GM23338 (cell line): ENCODE results near the gene FRA10AC1. TPM values are rescaled to one million over a fixed set of nuclear protein-coding genes. Genes with fewer than 3 reads are reported as not detected.

Experiments
- ATAC-seq: fragments of 200-7000 bp; cut with Tn5 transposase; 3 replicates; pipeline ENCODE4 v1.9.1; 2020
- DNase-seq: peaks from one replicate; pipeline ENCODE4 v3.0.0-alpha.2; 2015; ENCODE audit warnings: low spot score
- H2AFZ ChIP-seq: fragments of 200-600 bp; sonication (generic); 2 replicates; pipeline ENCODE4 v1.8.0; 2016; ENCODE audit warnings: antibody characterized with exemption, mild to moderate bottlenecking, moderate library complexity
- H3F3A ChIP-seq: fragments of 200-600 bp; sonication (generic); replicated peaks from 2 replicates; pipeline ENCODE4 v1.8.0; 2017; ENCODE audit warnings: antibody characterized with exemption, mixed run types, low read depth
- H3K27ac ChIP-seq: fragments of 200-600 bp; sonication (generic); 2 replicates; pipeline ENCODE4 v1.6.1; 2016; ENCODE audit warnings: low read depth
- H3K27me3 ChIP-seq: fragments of 200-600 bp; sonication (generic); 2 replicates; pipeline ENCODE4 v1.8.0; 2016; ENCODE audit warnings: mild to moderate bottlenecking, mixed run types, moderate library complexity; ENCODE audit not compliant: insufficient read depth
- H3K36me3 ChIP-seq: fragments of 200-600 bp; sonication (generic); 2 replicates; pipeline ENCODE4 v1.8.0; 2016; ENCODE audit warnings: mild to moderate bottlenecking; ENCODE audit not compliant: insufficient read depth
- H3K4me1 ChIP-seq: fragments of 200-600 bp; sonication (generic); 2 replicates; pipeline ENCODE4 v1.8.0; 2016; ENCODE audit warnings: mild to moderate bottlenecking, moderate library complexity; ENCODE audit not compliant: insufficient read depth
- H3K4me2 ChIP-seq: fragments of 200-600 bp; sonication (generic); 2 replicates; pipeline ENCODE4 v1.7.1; 2017; ENCODE audit warnings: mixed run types
- H3K4me3 ChIP-seq: fragments of 200-600 bp; sonication (generic); 2 replicates; pipeline ENCODE4 v1.6.1; 2016; ENCODE audit warnings: mixed run types
- H3K79me2 ChIP-seq: fragments of 200-600 bp; sonication (generic); replicated peaks from 2 replicates; pipeline ENCODE4 v1.8.0; 2017; ENCODE audit warnings: mild to moderate bottlenecking; ENCODE audit not compliant: insufficient read depth
- H3K9me2 ChIP-seq: fragments of 200-600 bp; sonication (generic); 2 replicates; pipeline ENCODE4 v1.8.0; 2017; ENCODE audit not compliant: insufficient read depth
- H4K20me1 ChIP-seq: fragments of 200-600 bp; sonication (generic); replicated peaks from 2 replicates; pipeline ENCODE4 v1.8.0; 2017; ENCODE audit warnings: mild to moderate bottlenecking; ENCODE audit not compliant: insufficient read depth
- H3K27ac Mint-ChIP-seq: 2 replicates; pipeline ENCODE4 v1.8.0; 2020; ENCODE audit warnings: inconsistent platforms, mild to moderate bottlenecking, moderate library complexity, mixed read lengths
- H3K27me3 Mint-ChIP-seq: 3 replicates; pipeline ENCODE4 v1.8.0; 2022; ENCODE audit warnings: low read depth, mild to moderate bottlenecking, moderate library complexity, mixed read lengths, inconsistent platforms; ENCODE audit not compliant: insufficient read depth, poor library complexity
- H3K36me3 Mint-ChIP-seq: 3 replicates; pipeline ENCODE4 v1.8.0; 2021; ENCODE audit warnings: low read depth, mild to moderate bottlenecking, inconsistent platforms, moderate library complexity, mixed read lengths
- H3K4me1 Mint-ChIP-seq: 3 replicates; pipeline ENCODE4 v1.8.0; 2020; ENCODE audit warnings: mild to moderate bottlenecking, inconsistent platforms, mixed read lengths
- H3K4me3 Mint-ChIP-seq: 3 replicates; pipeline ENCODE4 v1.8.0; 2021; ENCODE audit warnings: moderate library complexity, mild to moderate bottlenecking, inconsistent platforms, mixed read lengths
- H3K9me3 Mint-ChIP-seq: 3 replicates; pipeline ENCODE4 v1.8.0; 2020; ENCODE audit warnings: moderate library complexity, mild to moderate bottlenecking, inconsistent platforms, mixed read lengths
- EZH2phosphoT487 ChIP-seq: fragments of 200-600 bp; sonication (generic); IDR thresholded peaks from one replicate; pipeline ENCODE4 v1.8.1; 2018; ENCODE audit warnings: antibody characterized with exemption; ENCODE audit not compliant: unreplicated experiment
- POLR2AphosphoS5 ChIP-seq: IDR thresholded peaks from 2 replicates; pipeline ENCODE4 v1.6.1; 2016; ENCODE audit warnings: antibody characterized with exemption, low read depth
- STAT1 ChIP-seq: IDR thresholded peaks from one replicate; pipeline ENCODE4 v1.6.1; 2016; ENCODE audit warnings: antibody characterized with exemption; ENCODE audit not compliant: unreplicated experiment
- ZNF114 ChIP-seq: fragments of 250-450 bp; sonication (Bioruptor Pico); IDR thresholded peaks from 2 replicates; pipeline ENCODE4 v1.5.0; 2020; ENCODE audit warnings: mild to moderate bottlenecking, moderate library complexity
- polyA plus RNA-seq: library from polyadenylated mRNA; unstranded; fragments of >200 nt; fragmentation: Nextera tagmentation; extraction: Ambion mirVana; gene quantifications from 2 replicates; pipeline ENCODE4 v1.2.1, GENCODE V29; 2016
- total RNA-seq: library from RNA; depleted of rRNA; stranded (reverse); fragments of >200 nt; shearing (Covaris generic); gene quantifications from 2 replicates; pipeline ENCODE4 v1.2.3, GENCODE V29; 2014
- TF ChIP-seq, protein P1 (sequence below): fragments of 250-450 bp; sonication (Bioruptor Pico); IDR thresholded peaks from 2 replicates; pipeline ENCODE4 v1.5.0; 2020; ENCODE audit warnings: mild to moderate bottlenecking, moderate library complexity
- TF ChIP-seq, protein P2 (sequence below), 2 experiments: fragments of 200-600 bp in 1 of 2; sonication (generic) in 1 of 2; conservative IDR thresholded peaks; 2 replicates each; pipeline versions ENCODE4 v1.5.1 to v1.6.1; 2016 to 2017; ENCODE audit warnings: antibody characterized with exemption in 2 of 2, low read depth in 2 of 2, mild to moderate bottlenecking in 2 of 2, moderate library complexity in 1 of 2
- TF ChIP-seq, protein P3 (sequence below): IDR thresholded peaks from 2 replicates; pipeline ENCODE4 v1.6.1; 2016; ENCODE audit warnings: antibody characterized with exemption

Gene FRA10AC1
- total and polyA plus RNA-seq, 2 experiments from 2014 or later = 35.4 to 51.5 TPM

DNA sequence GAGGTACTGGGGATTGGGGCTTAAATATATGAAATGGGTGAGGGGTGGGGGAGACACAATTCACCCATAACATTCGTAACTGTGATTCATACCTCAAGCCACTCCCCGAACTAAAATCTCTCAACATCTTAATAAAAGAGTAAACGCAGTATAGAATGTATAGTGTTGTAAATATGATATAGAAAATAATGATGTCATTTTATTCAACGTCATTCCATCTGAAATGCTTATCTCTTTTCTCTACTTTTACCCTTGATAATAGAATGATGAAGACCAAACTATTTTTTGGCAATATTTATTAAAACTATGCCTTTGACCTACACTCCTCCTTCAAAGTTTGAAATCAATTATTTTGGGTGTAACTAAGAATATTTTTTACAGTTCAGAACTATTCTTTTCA lies 36.4 kb downstream of the FRA10AC1 start (continued):
- TF ChIP-seq, protein P1, sequence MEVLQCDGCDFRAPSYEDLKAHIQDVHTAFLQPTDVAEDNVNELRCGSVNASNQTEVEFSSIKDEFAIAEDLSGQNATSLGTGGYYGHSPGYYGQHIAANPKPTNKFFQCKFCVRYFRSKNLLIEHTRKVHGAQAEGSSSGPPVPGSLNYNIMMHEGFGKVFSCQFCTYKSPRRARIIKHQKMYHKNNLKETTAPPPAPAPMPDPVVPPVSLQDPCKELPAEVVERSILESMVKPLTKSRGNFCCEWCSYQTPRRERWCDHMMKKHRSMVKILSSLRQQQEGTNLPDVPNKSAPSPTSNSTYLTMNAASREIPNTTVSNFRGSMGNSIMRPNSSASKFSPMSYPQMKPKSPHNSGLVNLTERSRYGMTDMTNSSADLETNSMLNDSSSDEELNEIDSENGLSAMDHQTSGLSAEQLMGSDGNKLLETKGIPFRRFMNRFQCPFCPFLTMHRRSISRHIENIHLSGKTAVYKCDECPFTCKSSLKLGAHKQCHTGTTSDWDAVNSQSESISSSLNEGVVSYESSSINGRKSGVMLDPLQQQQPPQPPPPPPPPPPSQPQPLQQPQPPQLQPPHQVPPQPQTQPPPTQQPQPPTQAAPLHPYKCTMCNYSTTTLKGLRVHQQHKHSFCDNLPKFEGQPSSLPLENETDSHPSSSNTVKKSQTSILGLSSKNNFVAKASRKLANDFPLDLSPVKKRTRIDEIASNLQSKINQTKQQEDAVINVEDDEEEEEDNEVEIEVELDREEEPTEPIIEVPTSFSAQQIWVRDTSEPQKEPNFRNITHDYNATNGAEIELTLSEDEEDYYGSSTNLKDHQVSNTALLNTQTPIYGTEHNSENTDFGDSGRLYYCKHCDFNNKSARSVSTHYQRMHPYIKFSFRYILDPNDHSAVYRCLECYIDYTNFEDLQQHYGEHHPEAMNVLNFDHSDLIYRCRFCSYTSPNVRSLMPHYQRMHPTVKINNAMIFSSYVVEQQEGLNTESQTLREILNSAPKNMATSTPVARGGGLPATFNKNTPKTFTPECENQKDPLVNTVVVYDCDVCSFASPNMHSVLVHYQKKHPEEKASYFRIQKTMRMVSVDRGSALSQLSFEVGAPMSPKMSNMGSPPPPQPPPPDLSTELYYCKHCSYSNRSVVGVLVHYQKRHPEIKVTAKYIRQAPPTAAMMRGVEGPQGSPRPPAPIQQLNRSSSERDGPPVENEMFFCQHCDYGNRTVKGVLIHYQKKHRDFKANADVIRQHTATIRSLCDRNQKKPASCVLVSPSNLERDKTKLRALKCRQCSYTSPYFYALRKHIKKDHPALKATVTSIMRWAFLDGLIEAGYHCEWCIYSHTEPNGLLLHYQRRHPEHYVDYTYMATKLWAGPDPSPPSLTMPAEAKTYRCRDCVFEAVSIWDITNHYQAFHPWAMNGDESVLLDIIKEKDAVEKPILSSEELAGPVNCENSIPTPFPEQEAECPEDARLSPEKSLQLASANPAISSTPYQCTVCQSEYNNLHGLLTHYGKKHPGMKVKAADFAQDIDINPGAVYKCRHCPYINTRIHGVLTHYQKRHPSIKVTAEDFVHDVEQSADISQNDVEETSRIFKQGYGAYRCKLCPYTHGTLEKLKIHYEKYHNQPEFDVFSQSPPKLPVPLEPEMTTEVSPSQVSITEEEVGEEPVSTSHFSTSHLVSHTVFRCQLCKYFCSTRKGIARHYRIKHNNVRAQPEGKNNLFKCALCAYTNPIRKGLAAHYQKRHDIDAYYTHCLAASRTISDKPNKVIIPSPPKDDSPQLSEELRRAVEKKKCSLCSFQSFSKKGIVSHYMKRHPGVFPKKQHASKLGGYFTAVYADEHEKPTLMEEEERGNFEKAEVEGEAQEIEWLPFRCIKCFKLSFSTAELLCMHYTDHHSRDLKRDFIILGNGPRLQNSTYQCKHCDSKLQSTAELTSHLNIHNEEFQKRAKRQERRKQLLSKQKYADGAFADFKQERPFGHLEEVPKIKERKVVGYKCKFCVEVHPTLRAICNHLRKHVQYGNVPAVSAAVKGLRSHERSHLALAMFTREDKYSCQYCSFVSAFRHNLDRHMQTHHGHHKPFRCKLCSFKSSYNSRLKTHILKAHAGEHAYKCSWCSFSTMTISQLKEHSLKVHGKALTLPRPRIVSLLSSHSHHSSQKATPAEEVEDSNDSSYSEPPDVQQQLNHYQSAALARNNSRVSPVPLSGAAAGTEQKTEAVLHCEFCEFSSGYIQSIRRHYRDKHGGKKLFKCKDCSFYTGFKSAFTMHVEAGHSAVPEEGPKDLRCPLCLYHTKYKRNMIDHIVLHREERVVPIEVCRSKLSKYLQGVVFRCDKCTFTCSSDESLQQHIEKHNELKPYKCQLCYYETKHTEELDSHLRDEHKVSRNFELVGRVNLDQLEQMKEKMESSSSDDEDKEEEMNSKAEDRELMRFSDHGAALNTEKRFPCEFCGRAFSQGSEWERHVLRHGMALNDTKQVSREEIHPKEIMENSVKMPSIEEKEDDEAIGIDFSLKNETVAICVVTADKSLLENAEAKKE = no peak
- no peak for TF ChIP-seq EZH2phosphoT487
- no peak for TF ChIP-seq POLR2AphosphoS5
- TF ChIP-seq, protein P2, sequence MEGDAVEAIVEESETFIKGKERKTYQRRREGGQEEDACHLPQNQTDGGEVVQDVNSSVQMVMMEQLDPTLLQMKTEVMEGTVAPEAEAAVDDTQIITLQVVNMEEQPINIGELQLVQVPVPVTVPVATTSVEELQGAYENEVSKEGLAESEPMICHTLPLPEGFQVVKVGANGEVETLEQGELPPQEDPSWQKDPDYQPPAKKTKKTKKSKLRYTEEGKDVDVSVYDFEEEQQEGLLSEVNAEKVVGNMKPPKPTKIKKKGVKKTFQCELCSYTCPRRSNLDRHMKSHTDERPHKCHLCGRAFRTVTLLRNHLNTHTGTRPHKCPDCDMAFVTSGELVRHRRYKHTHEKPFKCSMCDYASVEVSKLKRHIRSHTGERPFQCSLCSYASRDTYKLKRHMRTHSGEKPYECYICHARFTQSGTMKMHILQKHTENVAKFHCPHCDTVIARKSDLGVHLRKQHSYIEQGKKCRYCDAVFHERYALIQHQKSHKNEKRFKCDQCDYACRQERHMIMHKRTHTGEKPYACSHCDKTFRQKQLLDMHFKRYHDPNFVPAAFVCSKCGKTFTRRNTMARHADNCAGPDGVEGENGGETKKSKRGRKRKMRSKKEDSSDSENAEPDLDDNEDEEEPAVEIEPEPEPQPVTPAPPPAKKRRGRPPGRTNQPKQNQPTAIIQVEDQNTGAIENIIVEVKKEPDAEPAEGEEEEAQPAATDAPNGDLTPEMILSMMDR (conservative IDR thresholded peaks at IDR 0.05; ENCODE audit: low read depth in 2 of 2) = no peak
- TF ChIP-seq, protein P3, sequence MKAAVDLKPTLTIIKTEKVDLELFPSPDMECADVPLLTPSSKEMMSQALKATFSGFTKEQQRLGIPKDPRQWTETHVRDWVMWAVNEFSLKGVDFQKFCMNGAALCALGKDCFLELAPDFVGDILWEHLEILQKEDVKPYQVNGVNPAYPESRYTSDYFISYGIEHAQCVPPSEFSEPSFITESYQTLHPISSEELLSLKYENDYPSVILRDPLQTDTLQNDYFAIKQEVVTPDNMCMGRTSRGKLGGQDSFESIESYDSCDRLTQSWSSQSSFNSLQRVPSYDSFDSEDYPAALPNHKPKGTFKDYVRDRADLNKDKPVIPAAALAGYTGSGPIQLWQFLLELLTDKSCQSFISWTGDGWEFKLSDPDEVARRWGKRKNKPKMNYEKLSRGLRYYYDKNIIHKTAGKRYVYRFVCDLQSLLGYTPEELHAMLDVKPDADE = no peak

DNA sequence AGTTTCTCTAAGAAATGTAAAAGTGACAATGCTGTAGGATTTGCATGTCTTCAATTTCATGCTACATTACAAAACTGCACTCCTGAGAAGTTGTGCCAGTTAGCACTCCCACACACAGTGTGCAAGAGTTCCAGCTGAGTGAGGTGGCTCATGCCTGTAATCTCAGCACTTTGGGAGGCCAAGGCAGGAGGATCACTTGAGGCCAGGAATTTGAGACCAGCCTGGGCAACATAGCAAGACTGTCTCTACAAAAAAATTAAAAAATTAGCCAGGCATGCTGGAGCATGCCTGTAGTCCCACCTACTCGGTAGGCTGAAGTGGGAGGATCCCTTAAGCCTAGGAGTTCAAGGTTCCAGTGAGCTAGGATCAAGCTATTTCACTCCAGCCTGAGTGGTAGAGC lies 44.6 kb downstream of the FRA10AC1 start:
- ATAC-seq (no peak), DNase-seq (no peak)
- Mint-ChIP-seq H3K9me3 (no peaks in the 10 kb centered on the region), H3K36me3 (no peaks in the 10 kb centered on the region), H3K4me3 (no peak overlapping the region), H3K27ac (no peak overlapping the region), H3K27me3 (no peaks in the 10 kb centered on the region), H3K4me1 (peaks cover 6% of the 10 kb centered on the region)
- no peak overlapping the region for H2AFZ ChIP-seq
- no peak overlapping the region for H3K4me3 ChIP-seq
- no peaks in the 10 kb centered on the region for H3K27me3 ChIP-seq
- no peak overlapping the region for H3K27ac ChIP-seq
- H3K4me2 ChIP-seq = no peak overlapping the region
- no peaks in the 10 kb centered on the region for H3F3A ChIP-seq
- H3K4me1 ChIP-seq = no peaks in the 10 kb centered on the region
- H4K20me1 ChIP-seq = no peaks in the 10 kb centered on the region; the same call in 1 of the 2 replicates
- no peaks in the 10 kb centered on the region for H3K36me3 ChIP-seq
- 0 out of 2 replicates have a peak, but pooled peaks cover 5% of the 10 kb centered on the region for H3K9me2 ChIP-seq
- H3K79me2 ChIP-seq = no peaks in the 10 kb centered on the region
- TF ChIP-seq, protein P1 = no peak
- no peak for TF ChIP-seq ZNF114
- TF ChIP-seq STAT1 = no peak
